Natural killer cell (primary cell): ENCODE measurements around the gene PNLIPRP2. TPM values are rescaled to one million over a fixed set of nuclear protein-coding genes. Genes with fewer than 3 reads are reported as not detected.

ENCODE experiments used
- ATAC-seq, 3 donors: fragments of 150-1000 bp in 2 of 3; fragments of 200-7000 bp in 1 of 3; cut with Tn5 transposase; 1 replicate in 1 of 3; 2 replicates in 2 of 3; pipeline ENCODE4 v1.10.0; 2021; ENCODE audit warnings: mild to moderate bottlenecking in 2 of 3, moderate library complexity in 2 of 3
- DNase-seq, 2 donors: peaks; one replicate each; pipeline versions ENCODE4 v3.0.0 to v3.0.0-alpha.2; 2013 to 2021; ENCODE audit warnings: mixed read lengths in 1 of 2
- H3K27ac ChIP-seq: one replicate; pipeline ENCODE4 v1.5.1; 2013; ENCODE audit warnings: mild to moderate bottlenecking, low read length
- H3K27me3 ChIP-seq: one replicate; pipeline ENCODE4 v1.6.1; 2013; ENCODE audit warnings: low read length; ENCODE audit not compliant: control insufficient read depth, insufficient read depth
- H3K36me3 ChIP-seq: one replicate; pipeline ENCODE4 v1.6.1; 2013; ENCODE audit warnings: low read length; ENCODE audit not compliant: control insufficient read depth, insufficient read depth
- H3K4me1 ChIP-seq: one replicate; pipeline ENCODE4 v1.6.1; 2013; ENCODE audit warnings: low read length; ENCODE audit not compliant: control insufficient read depth, insufficient read depth
- H3K4me3 ChIP-seq: one replicate; pipeline ENCODE4 v1.5.1; 2013; ENCODE audit warnings: low read length
- H3K9me3 ChIP-seq: one replicate; pipeline ENCODE4 v1.6.1; 2013; ENCODE audit warnings: low read length; ENCODE audit not compliant: control insufficient read depth, insufficient read depth
- H3K27ac Mint-ChIP-seq, 2 donors: one replicate each; pipeline ENCODE4 v1.8.0; 2022; ENCODE audit warnings: mild to moderate bottlenecking in 2 of 2, mixed read lengths in 2 of 2, moderate library complexity in 1 of 2
- H3K27me3 Mint-ChIP-seq, 2 donors: one replicate each; pipeline ENCODE4 v1.8.0; 2022; ENCODE audit warnings: low read depth in 2 of 2, mixed read lengths in 2 of 2
- H3K36me3 Mint-ChIP-seq: one replicate; pipeline ENCODE4 v1.8.0; 2022; ENCODE audit warnings: mixed read lengths
- H3K4me1 Mint-ChIP-seq, 2 donors: one replicate each; pipeline ENCODE4 v1.8.0; 2022; ENCODE audit warnings: mixed read lengths in 2 of 2
- H3K4me3 Mint-ChIP-seq: one replicate; pipeline ENCODE4 v1.8.0; 2022; ENCODE audit warnings: mild to moderate bottlenecking, moderate library complexity, mixed read lengths
- H3K9me3 Mint-ChIP-seq, 2 donors: one replicate each; pipeline ENCODE4 v1.8.0; 2022; ENCODE audit warnings: mixed read lengths in 2 of 2
- WGBS: methylation state at CpG from one replicate; pipeline ENCODE4 v1.1.7; 2013; ENCODE audit warnings: missing lambda C conversion rate; ENCODE audit not compliant: insufficient coverage; 5-methylcytosine and 5-hydroxymethylcytosine counted together
- intact Hi-C: fragments of 100-400 bp; cut with micrococcal nuclease; formaldehyde crosslinking; loops from one replicate; pipeline ENCODE4 v1.14.2; 2022
- total RNA-seq, 4 donors: library from RNA; stranded (reverse); fragments of 120-200 nt in 1 of 4; gene quantifications; one replicate each; pipeline versions ENCODE4 v1.2.3 to v1.2.4, GENCODE V29; 2013 to 2022
- TF ChIP-seq, protein P1 (sequence below): fragments of 200-600 bp; IDR thresholded peaks from one replicate; pipeline ENCODE4 v1.8.0; 2022; ENCODE audit warnings: antibody characterized with exemption

PNLIPRP2 gene
- total RNA-seq, 3 donors from 2014 or later (not counting 1 experiment from before 2014, with no cell fraction given): not detected

DNA sequence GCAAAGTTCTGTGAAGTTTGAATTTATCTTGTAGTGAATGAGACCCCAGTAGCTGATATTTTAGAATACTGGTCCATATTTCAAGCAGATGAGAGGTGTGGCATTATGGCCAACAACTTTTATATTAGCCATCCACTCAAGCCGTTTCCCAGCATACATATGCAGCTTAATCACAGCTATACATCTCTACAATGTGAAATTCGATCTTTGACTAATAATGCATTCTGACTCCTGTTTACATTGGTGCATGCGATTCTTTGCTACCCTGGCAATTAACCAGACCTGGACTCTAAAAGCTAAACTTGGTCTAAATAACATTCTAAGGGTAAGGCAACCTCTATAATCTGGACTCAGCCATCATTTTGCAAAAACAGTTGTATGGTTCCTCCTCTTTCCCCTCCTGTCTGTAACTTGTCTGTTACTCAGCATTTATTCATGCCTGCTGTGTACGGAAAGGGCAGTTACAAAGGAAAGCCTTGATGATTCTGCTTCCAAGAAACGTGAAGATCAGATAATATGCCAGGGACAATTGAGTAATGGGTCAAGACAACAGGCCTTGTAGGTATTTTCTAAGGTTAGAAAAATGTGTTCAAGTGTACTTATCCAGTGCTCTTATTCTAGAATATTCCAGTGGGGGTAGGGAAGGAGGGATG, 50.6 kb downstream of the PNLIPRP2 start:
- H3K4me3 ChIP-seq: no peak overlapping the region
- no peaks in the 10 kb centered on the region for H3K36me3 ChIP-seq
- ATAC-seq: peak in 1 of 3 donors; percentile 31
- intact Hi-C loops: no loop called here
- no peaks in the 10 kb centered on the region for H3K4me1 ChIP-seq
- TF ChIP-seq, protein P1, sequence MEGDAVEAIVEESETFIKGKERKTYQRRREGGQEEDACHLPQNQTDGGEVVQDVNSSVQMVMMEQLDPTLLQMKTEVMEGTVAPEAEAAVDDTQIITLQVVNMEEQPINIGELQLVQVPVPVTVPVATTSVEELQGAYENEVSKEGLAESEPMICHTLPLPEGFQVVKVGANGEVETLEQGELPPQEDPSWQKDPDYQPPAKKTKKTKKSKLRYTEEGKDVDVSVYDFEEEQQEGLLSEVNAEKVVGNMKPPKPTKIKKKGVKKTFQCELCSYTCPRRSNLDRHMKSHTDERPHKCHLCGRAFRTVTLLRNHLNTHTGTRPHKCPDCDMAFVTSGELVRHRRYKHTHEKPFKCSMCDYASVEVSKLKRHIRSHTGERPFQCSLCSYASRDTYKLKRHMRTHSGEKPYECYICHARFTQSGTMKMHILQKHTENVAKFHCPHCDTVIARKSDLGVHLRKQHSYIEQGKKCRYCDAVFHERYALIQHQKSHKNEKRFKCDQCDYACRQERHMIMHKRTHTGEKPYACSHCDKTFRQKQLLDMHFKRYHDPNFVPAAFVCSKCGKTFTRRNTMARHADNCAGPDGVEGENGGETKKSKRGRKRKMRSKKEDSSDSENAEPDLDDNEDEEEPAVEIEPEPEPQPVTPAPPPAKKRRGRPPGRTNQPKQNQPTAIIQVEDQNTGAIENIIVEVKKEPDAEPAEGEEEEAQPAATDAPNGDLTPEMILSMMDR: no peak
- WGBS: 77% methylated on average over 5 of the region's 5 CpGs
- DNase-seq: no peak
- H3K9me3 Mint-ChIP-seq: no peaks in the 10 kb centered on the region
- peaks cover 5% of the 10 kb centered on the region for H3K27me3 ChIP-seq
- peaks cover 0 to 7% of the 10 kb centered on the region in 2 donors for H3K27me3 Mint-ChIP-seq
- no peaks in the 10 kb centered on the region for H3K4me1 Mint-ChIP-seq
- H3K27ac Mint-ChIP-seq: no peak overlapping the region
- H3K36me3 Mint-ChIP-seq: no peaks in the 10 kb centered on the region
- H3K9me3 ChIP-seq: no peaks in the 10 kb centered on the region
- no peak overlapping the region for H3K4me3 Mint-ChIP-seq
- H3K27ac ChIP-seq: no peak overlapping the region

DNA sequence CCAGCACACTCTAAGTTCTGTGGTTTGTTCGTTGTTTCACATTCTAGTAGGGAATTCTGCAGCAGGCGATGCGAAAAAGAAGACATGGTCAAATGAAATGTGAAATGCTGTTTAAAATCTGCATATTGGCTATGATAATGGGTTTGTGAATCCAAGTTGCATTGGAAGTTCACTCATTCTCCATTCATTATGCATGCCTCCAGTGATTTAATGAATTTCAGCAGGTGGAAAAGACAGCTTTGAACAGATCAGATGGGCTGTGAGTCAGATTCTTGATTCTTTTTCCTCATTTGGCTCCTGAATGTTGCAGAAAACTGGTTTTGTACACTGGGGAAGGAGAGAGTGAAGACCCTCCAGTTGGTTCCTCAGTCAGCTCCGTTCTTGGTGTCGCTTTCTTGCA, 52.1 kb downstream of the PNLIPRP2 start:
- H3K9me3 ChIP-seq: no peaks in the 10 kb centered on the region
- no peak overlapping the region for H3K4me3 ChIP-seq
- intact Hi-C loops: no loop called here
- Mint-ChIP-seq H3K4me1 (no peaks in the 10 kb centered on the region), H3K27ac (no peak overlapping the region), H3K27me3 (peaks cover 0 to 7% of the 10 kb centered on the region in 2 donors), H3K4me3 (no peak overlapping the region), H3K36me3 (no peaks in the 10 kb centered on the region), H3K9me3 (no peaks in the 10 kb centered on the region)
- WGBS: 95% methylated on average over 5 of the region's 5 CpGs
- H3K27ac ChIP-seq: no peak overlapping the region
- no peak for ATAC-seq
- DNase-seq: no peak
- H3K27me3 ChIP-seq: peaks cover 5% of the 10 kb centered on the region
- no peaks in the 10 kb centered on the region for H3K4me1 ChIP-seq
- TF ChIP-seq, protein P1: no peak
- H3K36me3 ChIP-seq: no peaks in the 10 kb centered on the region

DNA sequence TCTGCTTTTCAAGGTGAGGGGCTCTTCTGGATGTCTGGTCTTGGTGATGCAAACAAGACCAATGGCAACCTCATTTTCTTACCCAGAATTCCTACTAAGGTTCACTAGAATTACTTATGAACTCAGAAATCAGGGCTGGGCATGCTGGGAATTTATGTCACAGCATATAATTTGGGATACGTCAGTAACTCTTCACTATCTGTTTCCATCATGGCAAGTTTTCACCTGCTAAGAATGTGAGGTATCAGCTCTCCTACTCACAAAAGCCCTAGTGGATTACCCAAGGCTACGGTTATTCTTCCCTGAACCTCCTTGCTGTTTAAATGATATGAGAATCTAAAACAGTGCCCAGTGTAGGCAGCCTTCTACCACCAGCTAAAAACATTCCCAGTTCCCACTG, 53.1 kb downstream of the PNLIPRP2 start:
- Mint-ChIP-seq H3K36me3 (no peaks in the 10 kb centered on the region), H3K27ac (no peak overlapping the region), H3K27me3 (peaks cover 0 to 7% of the 10 kb centered on the region in 2 donors), H3K4me1 (no peaks in the 10 kb centered on the region), H3K9me3 (no peaks in the 10 kb centered on the region), H3K4me3 (no peak overlapping the region)
- peaks cover 5% of the 10 kb centered on the region for H3K27me3 ChIP-seq
- intact Hi-C loops: no loop called here
- no peaks in the 10 kb centered on the region for H3K9me3 ChIP-seq
- no peak overlapping the region for H3K27ac ChIP-seq
- H3K36me3 ChIP-seq: no peaks in the 10 kb centered on the region
- H3K4me1 ChIP-seq: no peaks in the 10 kb centered on the region
- DNase-seq (no peak), ATAC-seq (no peak)
- TF ChIP-seq, protein P1: no peak
- H3K4me3 ChIP-seq: no peak overlapping the region
- WGBS: 83% methylated on average over 1 of the region's 2 CpGs

DNA sequence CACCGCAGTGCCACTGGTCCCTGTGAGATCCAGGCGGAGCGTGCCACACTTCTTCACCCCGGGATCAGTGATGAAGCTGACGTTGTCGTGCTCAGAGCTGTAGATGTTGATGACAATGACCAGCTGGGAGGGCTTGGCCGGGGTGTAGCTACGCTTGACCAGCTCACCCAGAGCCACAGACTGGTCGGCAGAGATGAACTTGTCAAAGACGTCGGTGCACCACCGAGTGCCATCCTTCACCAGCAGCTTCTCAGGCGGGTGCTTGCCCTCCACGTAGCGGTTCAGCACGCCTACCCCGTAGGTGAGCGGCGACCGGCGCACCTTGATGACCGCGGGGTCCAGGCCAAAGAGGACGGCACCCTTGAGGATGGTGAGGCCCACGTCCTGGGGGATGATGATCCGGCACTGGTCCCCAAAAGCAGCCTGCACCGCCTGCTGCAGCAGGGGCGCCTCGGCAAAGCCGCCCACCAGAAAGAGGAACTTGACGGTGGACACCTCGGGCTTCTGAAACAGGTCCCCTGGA, 54.2 kb downstream of the PNLIPRP2 start:
- Mint-ChIP-seq H3K27ac (no peak overlapping the region), H3K27me3 (peaks cover 0 to 7% of the 10 kb centered on the region in 2 donors), H3K4me1 (no peaks in the 10 kb centered on the region), H3K9me3 (no peaks in the 10 kb centered on the region), H3K36me3 (no peaks in the 10 kb centered on the region), H3K4me3 (no peak overlapping the region)
- H3K9me3 ChIP-seq: no peaks in the 10 kb centered on the region
- DNase-seq (no peak), ATAC-seq (no peak)
- TF ChIP-seq, protein P1: no peak
- no peaks in the 10 kb centered on the region for H3K4me1 ChIP-seq
- no peak overlapping the region for H3K27ac ChIP-seq
- intact Hi-C loops: no loop called here
- no peaks in the 10 kb centered on the region for H3K36me3 ChIP-seq
- peaks cover 5% of the 10 kb centered on the region for H3K27me3 ChIP-seq
- 81% methylated on average over 32 of the region's 32 CpGs for WGBS
- no peak overlapping the region for H3K4me3 ChIP-seq
